ENCODE results near the gene UBAC2.

UBAC2 gene

GRCh38 chr13:99200432-99201167 is at the start of gene UBAC2:
Gene UBAC2 (plus strand): TSS chr13:99200854. CDS start chr13:99200909, 55 bp downstream.
- DNase-seq (ENCODE audit: low spot score) = peak; percentile 97

- DNase-seq (ENCODE audit: low spot score) = no peak
Measured at GRCh38 chr13:99151516-99151915, 49.1 kb upstream of the UBAC2 start.

GRCh38 chr13:99153219-99153618 is 47.4 kb upstream of the UBAC2 start:
- no peak for DNase-seq (ENCODE audit: low spot score)

- no peak for DNase-seq (ENCODE audit: low spot score)
Measured at GRCh38 chr13:99154064-99154463, 46.6 kb upstream of the UBAC2 start.

GRCh38 chr13:99155821-99156220 is 44.8 kb upstream of the UBAC2 start:
- DNase-seq (ENCODE audit: low spot score) = no peak

- DNase-seq (ENCODE audit: low spot score) = no peak
Measured at GRCh38 chr13:99157046-99157445, 43.6 kb upstream of the UBAC2 start.

GRCh38 chr13:99158846-99159245 is 41.8 kb upstream of the UBAC2 start:
- DNase-seq (ENCODE audit: low spot score) = no peak

- DNase-seq (ENCODE audit: low spot score) = no peak
Measured at GRCh38 chr13:99159331-99160061, 41.2 kb upstream of the UBAC2 start.

GRCh38 chr13:99160415-99160814 is 40.2 kb upstream of the UBAC2 start:
- DNase-seq (ENCODE audit: low spot score) = no peak

GRCh38 chr13:99161512-99161911 is 39.1 kb upstream of the UBAC2 start:
- DNase-seq (ENCODE audit: low spot score) = no peak

GRCh38 chr13:99162567-99163361 is 37.9 kb upstream of the UBAC2 start:
- DNase-seq (ENCODE audit: low spot score) = no peak

GRCh38 chr13:99164226-99164625 is 36.4 kb upstream of the UBAC2 start:
- DNase-seq (ENCODE audit: low spot score) = no peak

- DNase-seq (ENCODE audit: low spot score) = no peak
Measured at GRCh38 chr13:99165753-99166587, 34.7 kb upstream of the UBAC2 start.

- no peak for DNase-seq (ENCODE audit: low spot score)
Measured at GRCh38 chr13:99172951-99173350, 27.7 kb upstream of the UBAC2 start.

GRCh38 chr13:99173606-99174005 is 27.0 kb upstream of the UBAC2 start:
- no peak for DNase-seq (ENCODE audit: low spot score)

- no peak for DNase-seq (ENCODE audit: low spot score)
Measured at GRCh38 chr13:99174533-99175100, 26.0 kb upstream of the UBAC2 start.

- peak; percentile 81 for DNase-seq (ENCODE audit: low spot score)
Measured at GRCh38 chr13:99176309-99177276, 24.1 kb upstream of the UBAC2 start.

GRCh38 chr13:99178636-99179035 is 22.0 kb upstream of the UBAC2 start:
- no peak for DNase-seq (ENCODE audit: low spot score)

GRCh38 chr13:99179460-99179859 is 21.2 kb upstream of the UBAC2 start:
- DNase-seq (ENCODE audit: low spot score) = no peak

- no peak for DNase-seq (ENCODE audit: low spot score)
Measured at GRCh38 chr13:99182439-99182838, 18.2 kb upstream of the UBAC2 start.

Data from ecto neural progenitor cell (in vitro differentiated cells).